SK-N-SH treated with all-trans-retinoic acid at 6 μM for 48 hours (cell line): ENCODE data around the gene BMP8B.

Source experiments
- ARNTL ChIP-seq: fragments of 450-650 bp; formaldehyde crosslinking; IDR thresholded peaks from 2 replicates; pipeline ENCODE4 v1.5.0; 2020; ENCODE audit warnings: low read depth, mild to moderate bottlenecking, moderate library complexity, borderline replicate concordance
- SNAI2 ChIP-seq: fragments of 250-450 bp; sonication (Bioruptor Pico); IDR thresholded peaks from 2 replicates; pipeline ENCODE4 v1.5.0; 2020; ENCODE audit warnings: mild to moderate bottlenecking, moderate library complexity
- ZFP30 ChIP-seq: fragments of 450-650 bp; formaldehyde crosslinking; IDR thresholded peaks from 2 replicates; pipeline ENCODE4 v1.5.0; 2022; ENCODE audit warnings: mild to moderate bottlenecking, moderate library complexity
- TF ChIP-seq, protein P1 (sequence below): fragments of 250-450 bp; sonication (Bioruptor Pico); IDR thresholded peaks from 2 replicates; pipeline ENCODE4 v1.5.1; 2020; ENCODE audit warnings: low read depth, mild to moderate bottlenecking, moderate library complexity
- TF ChIP-seq, protein P2 (sequence below): fragments of 250-450 bp; sonication (Bioruptor Pico); IDR thresholded peaks from 2 replicates; pipeline ENCODE4 v1.8.0; 2020; ENCODE audit warnings: mild to moderate bottlenecking, moderate library complexity, borderline replicate concordance
- TF ChIP-seq, protein P3 (sequence below): fragments of 250-450 bp; sonication (Bioruptor Pico); IDR thresholded peaks from 2 replicates; pipeline ENCODE4 v1.8.0; 2021; ENCODE audit warnings: low read depth, mild to moderate bottlenecking, moderate library complexity, borderline replicate concordance

DNA sequence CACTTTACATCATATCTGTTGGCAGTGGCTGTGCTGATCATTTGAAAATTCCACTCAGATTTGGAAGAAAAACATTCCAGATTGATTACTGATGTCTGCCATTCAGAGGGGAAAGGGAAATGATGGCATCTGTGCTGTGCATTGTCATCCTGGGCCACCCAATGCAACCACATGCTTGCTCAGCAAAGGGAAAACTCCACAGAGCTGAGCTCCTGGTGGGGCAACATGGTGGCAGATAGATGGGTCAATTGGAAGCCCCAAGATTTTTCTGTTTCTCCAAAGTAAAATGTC lies 29.3 kb downstream of the BMP8B start:
- TF ChIP-seq, protein P1, sequence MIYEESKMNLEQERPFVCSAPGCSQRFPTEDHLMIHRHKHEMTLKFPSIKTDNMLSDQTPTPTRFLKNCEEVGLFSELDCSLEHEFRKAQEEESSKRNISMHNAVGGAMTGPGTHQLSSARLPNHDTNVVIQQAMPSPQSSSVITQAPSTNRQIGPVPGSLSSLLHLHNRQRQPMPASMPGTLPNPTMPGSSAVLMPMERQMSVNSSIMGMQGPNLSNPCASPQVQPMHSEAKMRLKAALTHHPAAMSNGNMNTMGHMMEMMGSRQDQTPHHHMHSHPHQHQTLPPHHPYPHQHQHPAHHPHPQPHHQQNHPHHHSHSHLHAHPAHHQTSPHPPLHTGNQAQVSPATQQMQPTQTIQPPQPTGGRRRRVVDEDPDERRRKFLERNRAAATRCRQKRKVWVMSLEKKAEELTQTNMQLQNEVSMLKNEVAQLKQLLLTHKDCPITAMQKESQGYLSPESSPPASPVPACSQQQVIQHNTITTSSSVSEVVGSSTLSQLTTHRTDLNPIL (CRISPR knock-in tag), result no peak
- TF ChIP-seq ZFP30 (CRISPR knock-in tag) (no peak), SNAI2 (CRISPR knock-in tag) (no peak), ARNTL (no peak)
- TF ChIP-seq, protein P2, sequence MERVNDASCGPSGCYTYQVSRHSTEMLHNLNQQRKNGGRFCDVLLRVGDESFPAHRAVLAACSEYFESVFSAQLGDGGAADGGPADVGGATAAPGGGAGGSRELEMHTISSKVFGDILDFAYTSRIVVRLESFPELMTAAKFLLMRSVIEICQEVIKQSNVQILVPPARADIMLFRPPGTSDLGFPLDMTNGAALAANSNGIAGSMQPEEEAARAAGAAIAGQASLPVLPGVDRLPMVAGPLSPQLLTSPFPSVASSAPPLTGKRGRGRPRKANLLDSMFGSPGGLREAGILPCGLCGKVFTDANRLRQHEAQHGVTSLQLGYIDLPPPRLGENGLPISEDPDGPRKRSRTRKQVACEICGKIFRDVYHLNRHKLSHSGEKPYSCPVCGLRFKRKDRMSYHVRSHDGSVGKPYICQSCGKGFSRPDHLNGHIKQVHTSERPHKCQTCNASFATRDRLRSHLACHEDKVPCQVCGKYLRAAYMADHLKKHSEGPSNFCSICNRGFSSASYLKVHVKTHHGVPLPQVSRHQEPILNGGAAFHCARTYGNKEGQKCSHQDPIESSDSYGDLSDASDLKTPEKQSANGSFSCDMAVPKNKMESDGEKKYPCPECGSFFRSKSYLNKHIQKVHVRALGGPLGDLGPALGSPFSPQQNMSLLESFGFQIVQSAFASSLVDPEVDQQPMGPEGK, result no peak
- TF ChIP-seq, protein P3, sequence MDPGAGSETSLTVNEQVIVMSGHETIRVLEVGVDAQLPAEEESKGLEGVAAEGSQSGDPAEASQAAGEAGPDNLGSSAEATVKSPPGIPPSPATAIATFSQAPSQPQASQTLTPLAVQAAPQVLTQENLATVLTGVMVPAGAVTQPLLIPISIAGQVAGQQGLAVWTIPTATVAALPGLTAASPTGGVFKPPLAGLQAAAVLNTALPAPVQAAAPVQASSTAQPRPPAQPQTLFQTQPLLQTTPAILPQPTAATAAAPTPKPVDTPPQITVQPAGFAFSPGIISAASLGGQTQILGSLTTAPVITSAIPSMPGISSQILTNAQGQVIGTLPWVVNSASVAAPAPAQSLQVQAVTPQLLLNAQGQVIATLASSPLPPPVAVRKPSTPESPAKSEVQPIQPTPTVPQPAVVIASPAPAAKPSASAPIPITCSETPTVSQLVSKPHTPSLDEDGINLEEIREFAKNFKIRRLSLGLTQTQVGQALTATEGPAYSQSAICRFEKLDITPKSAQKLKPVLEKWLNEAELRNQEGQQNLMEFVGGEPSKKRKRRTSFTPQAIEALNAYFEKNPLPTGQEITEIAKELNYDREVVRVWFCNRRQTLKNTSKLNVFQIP (CRISPR knock-in tag), result no peak
